OCI-LY1 (cell line): Measurements from ENCODE around the gene WIPF2.

Experiments
- CTCF ChIP-seq: fragments of 200-600 bp; sonication (generic), shearing (Covaris generic); IDR thresholded peaks from 2 replicates; pipeline ENCODE4 v1.5.1; 2017; ENCODE audit warnings: mild to moderate bottlenecking, antibody characterized with exemption, low read length, moderate library complexity, mixed read lengths
- EZH2 ChIP-seq: fragments of 200-600 bp; sonication (generic), shearing (Covaris generic); IDR thresholded peaks from 2 replicates; pipeline ENCODE4 v1.8.0; 2017; ENCODE audit warnings: borderline replicate concordance, mixed run types, mild to moderate bottlenecking, antibody characterized with exemption, low read length, moderate library complexity, mixed read lengths

DNA sequence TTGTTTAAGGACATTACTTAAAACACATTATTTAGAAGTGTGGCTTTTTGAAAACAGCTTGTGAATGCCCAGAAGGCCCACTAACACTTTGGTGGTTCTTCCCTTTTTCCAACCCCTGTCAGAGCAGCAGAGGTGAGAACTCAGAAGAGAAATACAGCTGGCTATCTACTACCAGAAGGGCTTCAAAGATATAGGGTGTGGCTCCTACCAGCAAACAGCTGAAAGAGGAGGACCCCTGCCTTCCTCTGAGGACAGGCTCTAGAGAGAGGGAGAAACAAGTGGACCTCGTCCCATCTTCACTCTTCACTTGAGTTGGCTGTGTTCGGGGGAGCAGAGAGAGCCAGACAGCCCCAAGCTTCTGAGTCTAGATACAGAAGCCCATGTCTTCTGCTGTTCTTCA, 48.8 kb upstream of the WIPF2 start:
- TF ChIP-seq CTCF (no peak), EZH2 (no peak)
